GM23338 (cell line): ENCODE data around the gene NAT8L. TPM values are rescaled to one million over a fixed set of nuclear protein-coding genes. Genes with fewer than 3 reads are reported as not detected.

Experiments
- ATAC-seq: fragments of 200-7000 bp; cut with Tn5 transposase; 3 replicates; pipeline ENCODE4 v1.9.1; 2020
- DNase-seq: peaks from one replicate; pipeline ENCODE4 v3.0.0-alpha.2; 2015; ENCODE audit warnings: low spot score
- H2AFZ ChIP-seq: fragments of 200-600 bp; sonication (generic); 2 replicates; pipeline ENCODE4 v1.8.0; 2016; ENCODE audit warnings: antibody characterized with exemption, mild to moderate bottlenecking, moderate library complexity
- H3F3A ChIP-seq: fragments of 200-600 bp; sonication (generic); replicated peaks from 2 replicates; pipeline ENCODE4 v1.8.0; 2017; ENCODE audit warnings: antibody characterized with exemption, mixed run types, low read depth
- H3K27ac ChIP-seq: fragments of 200-600 bp; sonication (generic); 2 replicates; pipeline ENCODE4 v1.6.1; 2016; ENCODE audit warnings: low read depth
- H3K27me3 ChIP-seq: fragments of 200-600 bp; sonication (generic); 2 replicates; pipeline ENCODE4 v1.8.0; 2016; ENCODE audit warnings: mild to moderate bottlenecking, mixed run types, moderate library complexity; ENCODE audit not compliant: insufficient read depth
- H3K36me3 ChIP-seq: fragments of 200-600 bp; sonication (generic); 2 replicates; pipeline ENCODE4 v1.8.0; 2016; ENCODE audit warnings: mild to moderate bottlenecking; ENCODE audit not compliant: insufficient read depth
- H3K4me1 ChIP-seq: fragments of 200-600 bp; sonication (generic); 2 replicates; pipeline ENCODE4 v1.8.0; 2016; ENCODE audit warnings: mild to moderate bottlenecking, moderate library complexity; ENCODE audit not compliant: insufficient read depth
- H3K4me2 ChIP-seq: fragments of 200-600 bp; sonication (generic); 2 replicates; pipeline ENCODE4 v1.7.1; 2017; ENCODE audit warnings: mixed run types
- H3K4me3 ChIP-seq: fragments of 200-600 bp; sonication (generic); 2 replicates; pipeline ENCODE4 v1.6.1; 2016; ENCODE audit warnings: mixed run types
- H3K79me2 ChIP-seq: fragments of 200-600 bp; sonication (generic); replicated peaks from 2 replicates; pipeline ENCODE4 v1.8.0; 2017; ENCODE audit warnings: mild to moderate bottlenecking; ENCODE audit not compliant: insufficient read depth
- H3K9me2 ChIP-seq: fragments of 200-600 bp; sonication (generic); 2 replicates; pipeline ENCODE4 v1.8.0; 2017; ENCODE audit not compliant: insufficient read depth
- H4K20me1 ChIP-seq: fragments of 200-600 bp; sonication (generic); replicated peaks from 2 replicates; pipeline ENCODE4 v1.8.0; 2017; ENCODE audit warnings: mild to moderate bottlenecking; ENCODE audit not compliant: insufficient read depth
- H3K27ac Mint-ChIP-seq: 2 replicates; pipeline ENCODE4 v1.8.0; 2020; ENCODE audit warnings: inconsistent platforms, mild to moderate bottlenecking, moderate library complexity, mixed read lengths
- H3K27me3 Mint-ChIP-seq: 3 replicates; pipeline ENCODE4 v1.8.0; 2022; ENCODE audit warnings: low read depth, mild to moderate bottlenecking, moderate library complexity, mixed read lengths, inconsistent platforms; ENCODE audit not compliant: insufficient read depth, poor library complexity
- H3K36me3 Mint-ChIP-seq: 3 replicates; pipeline ENCODE4 v1.8.0; 2021; ENCODE audit warnings: low read depth, mild to moderate bottlenecking, inconsistent platforms, moderate library complexity, mixed read lengths
- H3K4me1 Mint-ChIP-seq: 3 replicates; pipeline ENCODE4 v1.8.0; 2020; ENCODE audit warnings: mild to moderate bottlenecking, inconsistent platforms, mixed read lengths
- H3K4me3 Mint-ChIP-seq: 3 replicates; pipeline ENCODE4 v1.8.0; 2021; ENCODE audit warnings: moderate library complexity, mild to moderate bottlenecking, inconsistent platforms, mixed read lengths
- H3K9me3 Mint-ChIP-seq: 3 replicates; pipeline ENCODE4 v1.8.0; 2020; ENCODE audit warnings: moderate library complexity, mild to moderate bottlenecking, inconsistent platforms, mixed read lengths
- CREB1 ChIP-seq: fragments of 250-450 bp; sonication (Bioruptor Pico); IDR thresholded peaks from 2 replicates; pipeline ENCODE4 v1.5.0; 2020; ENCODE audit warnings: low read depth, mild to moderate bottlenecking, moderate library complexity
- EZH2phosphoT487 ChIP-seq: fragments of 200-600 bp; sonication (generic); IDR thresholded peaks from one replicate; pipeline ENCODE4 v1.8.1; 2018; ENCODE audit warnings: antibody characterized with exemption; ENCODE audit not compliant: unreplicated experiment
- STAT1 ChIP-seq: IDR thresholded peaks from one replicate; pipeline ENCODE4 v1.6.1; 2016; ENCODE audit warnings: antibody characterized with exemption; ENCODE audit not compliant: unreplicated experiment
- ZNF114 ChIP-seq: fragments of 250-450 bp; sonication (Bioruptor Pico); IDR thresholded peaks from 2 replicates; pipeline ENCODE4 v1.5.0; 2020; ENCODE audit warnings: mild to moderate bottlenecking, moderate library complexity
- polyA plus RNA-seq: library from polyadenylated mRNA; unstranded; fragments of >200 nt; fragmentation: Nextera tagmentation; extraction: Ambion mirVana; gene quantifications from 2 replicates; pipeline ENCODE4 v1.2.1, GENCODE V29; 2016
- total RNA-seq: library from RNA; depleted of rRNA; stranded (reverse); fragments of >200 nt; shearing (Covaris generic); gene quantifications from 2 replicates; pipeline ENCODE4 v1.2.3, GENCODE V29; 2014
- TF ChIP-seq, protein P1 (sequence below): fragments of 250-450 bp; sonication (Bioruptor Pico); IDR thresholded peaks from 2 replicates; pipeline ENCODE4 v1.5.0; 2020; ENCODE audit warnings: mild to moderate bottlenecking, moderate library complexity
- TF ChIP-seq, protein P2 (sequence below), 2 experiments: fragments of 200-600 bp in 1 of 2; sonication (generic) in 1 of 2; conservative IDR thresholded peaks; 2 replicates each; pipeline versions ENCODE4 v1.5.1 to v1.6.1; 2016 to 2017; ENCODE audit warnings: antibody characterized with exemption in 2 of 2, low read depth in 2 of 2, mild to moderate bottlenecking in 2 of 2, moderate library complexity in 1 of 2

NAT8L gene
- total and polyA plus RNA-seq, 2 experiments from 2014 or later = 1.6 to 9.7 TPM

DNA sequence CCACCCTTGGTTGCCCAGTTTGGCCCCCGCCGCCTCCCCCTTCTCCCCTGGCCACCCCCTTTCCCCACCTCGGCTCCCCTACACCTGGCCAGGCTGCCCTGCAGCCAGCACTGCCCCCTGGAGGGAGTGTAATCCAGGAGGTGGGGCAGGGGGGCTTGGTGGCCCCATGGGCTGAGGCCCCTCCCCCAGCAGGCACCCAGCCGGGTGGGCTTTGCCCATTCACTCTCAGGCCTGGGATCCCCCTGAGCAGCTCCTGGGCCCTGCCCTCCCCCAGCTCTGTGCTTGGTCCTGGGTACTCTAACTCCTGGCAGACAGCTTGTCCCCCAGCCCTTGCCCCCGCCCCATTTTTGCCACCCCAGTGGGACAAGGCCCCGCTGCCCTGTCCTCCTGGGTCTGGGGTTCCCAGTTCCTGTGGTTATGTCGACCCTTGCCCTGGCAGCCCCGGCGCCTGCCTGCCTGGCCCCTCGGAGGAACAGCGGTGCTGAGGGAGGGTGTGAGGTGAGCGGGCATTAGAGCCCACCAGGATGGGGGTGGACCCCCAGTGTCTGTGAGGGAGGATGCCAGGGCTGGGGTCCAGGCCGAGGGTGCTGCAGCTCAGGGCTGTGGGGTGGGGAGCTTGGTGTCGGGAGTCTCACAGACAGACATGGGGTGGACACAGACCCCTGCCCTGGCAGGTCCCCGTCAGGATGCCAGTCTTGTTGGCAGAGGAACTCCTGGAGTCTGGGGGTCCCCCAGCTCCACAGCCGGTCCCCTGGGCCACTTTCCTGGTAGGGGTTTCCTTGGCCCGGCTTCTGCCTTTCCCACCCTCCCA lies 10.2 kb downstream of the NAT8L start:
- no peaks in the 10 kb centered on the region for H3K4me1 ChIP-seq
- no peaks in the 10 kb centered on the region for H3K27me3 ChIP-seq
- H3K36me3 Mint-ChIP-seq = peaks cover 3% of the 10 kb centered on the region; the same call in 1 of the 3 replicates
- H3K4me3 Mint-ChIP-seq = no peak overlapping the region
- H3K4me2 ChIP-seq = no peak overlapping the region
- peak; percentile 8 for ATAC-seq
- H3K9me2 ChIP-seq = no peaks in the 10 kb centered on the region
- no peak for DNase-seq
- no peak overlapping the region for H3K4me3 ChIP-seq
- H3K27ac ChIP-seq = no peak overlapping the region
- H3K36me3 ChIP-seq = no peaks in the 10 kb centered on the region
- no peaks in the 10 kb centered on the region for H3K9me3 Mint-ChIP-seq
- peaks cover 11% of the 10 kb centered on the region for H3K27me3 Mint-ChIP-seq
- H3K27ac Mint-ChIP-seq = no peak overlapping the region
- H3K4me1 Mint-ChIP-seq = peaks cover 18% of the 10 kb centered on the region
- H2AFZ ChIP-seq = no peak overlapping the region
- H4K20me1 ChIP-seq = no peaks in the 10 kb centered on the region
- peaks cover 6% of the 10 kb centered on the region; the same call in 1 of the 2 replicates for H3F3A ChIP-seq
- TF ChIP-seq, protein P1, sequence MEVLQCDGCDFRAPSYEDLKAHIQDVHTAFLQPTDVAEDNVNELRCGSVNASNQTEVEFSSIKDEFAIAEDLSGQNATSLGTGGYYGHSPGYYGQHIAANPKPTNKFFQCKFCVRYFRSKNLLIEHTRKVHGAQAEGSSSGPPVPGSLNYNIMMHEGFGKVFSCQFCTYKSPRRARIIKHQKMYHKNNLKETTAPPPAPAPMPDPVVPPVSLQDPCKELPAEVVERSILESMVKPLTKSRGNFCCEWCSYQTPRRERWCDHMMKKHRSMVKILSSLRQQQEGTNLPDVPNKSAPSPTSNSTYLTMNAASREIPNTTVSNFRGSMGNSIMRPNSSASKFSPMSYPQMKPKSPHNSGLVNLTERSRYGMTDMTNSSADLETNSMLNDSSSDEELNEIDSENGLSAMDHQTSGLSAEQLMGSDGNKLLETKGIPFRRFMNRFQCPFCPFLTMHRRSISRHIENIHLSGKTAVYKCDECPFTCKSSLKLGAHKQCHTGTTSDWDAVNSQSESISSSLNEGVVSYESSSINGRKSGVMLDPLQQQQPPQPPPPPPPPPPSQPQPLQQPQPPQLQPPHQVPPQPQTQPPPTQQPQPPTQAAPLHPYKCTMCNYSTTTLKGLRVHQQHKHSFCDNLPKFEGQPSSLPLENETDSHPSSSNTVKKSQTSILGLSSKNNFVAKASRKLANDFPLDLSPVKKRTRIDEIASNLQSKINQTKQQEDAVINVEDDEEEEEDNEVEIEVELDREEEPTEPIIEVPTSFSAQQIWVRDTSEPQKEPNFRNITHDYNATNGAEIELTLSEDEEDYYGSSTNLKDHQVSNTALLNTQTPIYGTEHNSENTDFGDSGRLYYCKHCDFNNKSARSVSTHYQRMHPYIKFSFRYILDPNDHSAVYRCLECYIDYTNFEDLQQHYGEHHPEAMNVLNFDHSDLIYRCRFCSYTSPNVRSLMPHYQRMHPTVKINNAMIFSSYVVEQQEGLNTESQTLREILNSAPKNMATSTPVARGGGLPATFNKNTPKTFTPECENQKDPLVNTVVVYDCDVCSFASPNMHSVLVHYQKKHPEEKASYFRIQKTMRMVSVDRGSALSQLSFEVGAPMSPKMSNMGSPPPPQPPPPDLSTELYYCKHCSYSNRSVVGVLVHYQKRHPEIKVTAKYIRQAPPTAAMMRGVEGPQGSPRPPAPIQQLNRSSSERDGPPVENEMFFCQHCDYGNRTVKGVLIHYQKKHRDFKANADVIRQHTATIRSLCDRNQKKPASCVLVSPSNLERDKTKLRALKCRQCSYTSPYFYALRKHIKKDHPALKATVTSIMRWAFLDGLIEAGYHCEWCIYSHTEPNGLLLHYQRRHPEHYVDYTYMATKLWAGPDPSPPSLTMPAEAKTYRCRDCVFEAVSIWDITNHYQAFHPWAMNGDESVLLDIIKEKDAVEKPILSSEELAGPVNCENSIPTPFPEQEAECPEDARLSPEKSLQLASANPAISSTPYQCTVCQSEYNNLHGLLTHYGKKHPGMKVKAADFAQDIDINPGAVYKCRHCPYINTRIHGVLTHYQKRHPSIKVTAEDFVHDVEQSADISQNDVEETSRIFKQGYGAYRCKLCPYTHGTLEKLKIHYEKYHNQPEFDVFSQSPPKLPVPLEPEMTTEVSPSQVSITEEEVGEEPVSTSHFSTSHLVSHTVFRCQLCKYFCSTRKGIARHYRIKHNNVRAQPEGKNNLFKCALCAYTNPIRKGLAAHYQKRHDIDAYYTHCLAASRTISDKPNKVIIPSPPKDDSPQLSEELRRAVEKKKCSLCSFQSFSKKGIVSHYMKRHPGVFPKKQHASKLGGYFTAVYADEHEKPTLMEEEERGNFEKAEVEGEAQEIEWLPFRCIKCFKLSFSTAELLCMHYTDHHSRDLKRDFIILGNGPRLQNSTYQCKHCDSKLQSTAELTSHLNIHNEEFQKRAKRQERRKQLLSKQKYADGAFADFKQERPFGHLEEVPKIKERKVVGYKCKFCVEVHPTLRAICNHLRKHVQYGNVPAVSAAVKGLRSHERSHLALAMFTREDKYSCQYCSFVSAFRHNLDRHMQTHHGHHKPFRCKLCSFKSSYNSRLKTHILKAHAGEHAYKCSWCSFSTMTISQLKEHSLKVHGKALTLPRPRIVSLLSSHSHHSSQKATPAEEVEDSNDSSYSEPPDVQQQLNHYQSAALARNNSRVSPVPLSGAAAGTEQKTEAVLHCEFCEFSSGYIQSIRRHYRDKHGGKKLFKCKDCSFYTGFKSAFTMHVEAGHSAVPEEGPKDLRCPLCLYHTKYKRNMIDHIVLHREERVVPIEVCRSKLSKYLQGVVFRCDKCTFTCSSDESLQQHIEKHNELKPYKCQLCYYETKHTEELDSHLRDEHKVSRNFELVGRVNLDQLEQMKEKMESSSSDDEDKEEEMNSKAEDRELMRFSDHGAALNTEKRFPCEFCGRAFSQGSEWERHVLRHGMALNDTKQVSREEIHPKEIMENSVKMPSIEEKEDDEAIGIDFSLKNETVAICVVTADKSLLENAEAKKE (CRISPR knock-in tag) = no peak
- TF ChIP-seq STAT1 (no peak), ZNF114 (no peak), EZH2phosphoT487 (no peak), CREB1 (CRISPR knock-in tag) (no peak)
- TF ChIP-seq, protein P2, sequence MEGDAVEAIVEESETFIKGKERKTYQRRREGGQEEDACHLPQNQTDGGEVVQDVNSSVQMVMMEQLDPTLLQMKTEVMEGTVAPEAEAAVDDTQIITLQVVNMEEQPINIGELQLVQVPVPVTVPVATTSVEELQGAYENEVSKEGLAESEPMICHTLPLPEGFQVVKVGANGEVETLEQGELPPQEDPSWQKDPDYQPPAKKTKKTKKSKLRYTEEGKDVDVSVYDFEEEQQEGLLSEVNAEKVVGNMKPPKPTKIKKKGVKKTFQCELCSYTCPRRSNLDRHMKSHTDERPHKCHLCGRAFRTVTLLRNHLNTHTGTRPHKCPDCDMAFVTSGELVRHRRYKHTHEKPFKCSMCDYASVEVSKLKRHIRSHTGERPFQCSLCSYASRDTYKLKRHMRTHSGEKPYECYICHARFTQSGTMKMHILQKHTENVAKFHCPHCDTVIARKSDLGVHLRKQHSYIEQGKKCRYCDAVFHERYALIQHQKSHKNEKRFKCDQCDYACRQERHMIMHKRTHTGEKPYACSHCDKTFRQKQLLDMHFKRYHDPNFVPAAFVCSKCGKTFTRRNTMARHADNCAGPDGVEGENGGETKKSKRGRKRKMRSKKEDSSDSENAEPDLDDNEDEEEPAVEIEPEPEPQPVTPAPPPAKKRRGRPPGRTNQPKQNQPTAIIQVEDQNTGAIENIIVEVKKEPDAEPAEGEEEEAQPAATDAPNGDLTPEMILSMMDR (conservative IDR thresholded peaks at IDR 0.05; ENCODE audit: low read depth in 2 of 2) = peak in 1 of 2 experiments; percentile 40; a peak in 2 of 4 replicates
- no peaks in the 10 kb centered on the region for H3K79me2 ChIP-seq
